ENCODE measurements around the gene STT3B. TPM values are rescaled to one million over a fixed set of nuclear protein-coding genes. Genes with fewer than 3 reads are reported as not detected.

The STT3B gene
- total and polyA plus RNA-seq, 8 donors, result 127 to 176 (median 160) TPM

- peak in 1 of 2 donors; percentile 30 for TF ChIP-seq CTCF (IDR thresholded peaks at IDR 0.05)
- intact Hi-C loops (cut with DNase I), result no loop called here
- no peaks in the 10 kb centered on the region for H3K9me3 ChIP-seq
- H3K27ac ChIP-seq, result peak overlapping the region; percentile 97 to 98
- peaks cover 21 to 43% of the 10 kb centered on the region in 2 donors for H3K4me1 ChIP-seq
- peak; percentile 98 to 99 (median 99) for DNase-seq
- ATAC-seq, result peak; percentile 94
- H3K36me3 ChIP-seq, result no peaks in the 10 kb centered on the region
- H3K4me3 ChIP-seq, result peak overlapping the region; percentile 92 to 93
- no peaks in the 10 kb centered on the region for H3K27me3 ChIP-seq
These were observed 636 bp upstream of the STT3B start for GRCh38 chr3:31531992-31532586.

- no peak for ATAC-seq
- H3K4me1 ChIP-seq, result peaks cover 28 to 51% of the 10 kb centered on the region in 2 donors
These were observed 692 bp downstream of the STT3B start for GRCh38 chr3:31533169-31534064.

GRCh38 chr3:31534065-31534425 lies 1.3 kb downstream of the STT3B start:
- no peak for ATAC-seq
- TF ChIP-seq CTCF (IDR thresholded peaks at IDR 0.05), result no peak
- DNase-seq, result no peak
- intact Hi-C loops (cut with DNase I), result no loop called here
- peak overlapping the region; percentile 97 to 98 for H3K27ac ChIP-seq
- peak overlapping the region; percentile 92 to 93 for H3K4me3 ChIP-seq
- H3K27me3 ChIP-seq, result no peaks in the 10 kb centered on the region
- peaks cover 28 to 56% of the 10 kb centered on the region in 2 donors for H3K4me1 ChIP-seq
- H3K9me3 ChIP-seq, result no peaks in the 10 kb centered on the region
- H3K36me3 ChIP-seq, result no peaks in the 10 kb centered on the region

More at GRCh38 chr3:31533169-31534064, 692 bp downstream of the STT3B start:
- Histone ChIP-seq H3K36me3 (no peaks in the 10 kb centered on the region), H3K9me3 (no peaks in the 10 kb centered on the region), H3K27ac (peak overlapping the region; percentile 97 to 98), H3K27me3 (no peaks in the 10 kb centered on the region), H3K4me3 (peak overlapping the region; percentile 92 to 93)
- TF ChIP-seq CTCF (IDR thresholded peaks at IDR 0.05), result no peak
- DNase-seq, result peak; percentile 53 to 91 (median 63)
- intact Hi-C loops (cut with DNase I), result no loop called here

GRCh38 chr3:31536497-31536896 lies 3.8 kb downstream of the STT3B start:
- no peaks in the 10 kb centered on the region for H3K27me3 ChIP-seq
- intact Hi-C loops (cut with DNase I), result no loop called here
- no peaks in the 10 kb centered on the region for H3K9me3 ChIP-seq
- no peaks in the 10 kb centered on the region for H3K36me3 ChIP-seq
- no peak overlapping the region for H3K27ac ChIP-seq
- no peak for TF ChIP-seq CTCF (IDR thresholded peaks at IDR 0.05)
- H3K4me1 ChIP-seq, result peaks cover 20 to 67% of the 10 kb centered on the region in 2 donors
- no peak for DNase-seq
- no peak for ATAC-seq
- H3K4me3 ChIP-seq, result peak overlapping the region in 1 of 2 donors; percentile 92

GRCh38 chr3:31538801-31539200 lies 6.1 kb downstream of the STT3B start:
- no peaks in the 10 kb centered on the region for H3K36me3 ChIP-seq
- no peak overlapping the region for H3K4me3 ChIP-seq
- H3K4me1 ChIP-seq, result peaks cover 20 to 79% of the 10 kb centered on the region in 2 donors
- intact Hi-C loops (cut with DNase I), result no loop called here
- no peak overlapping the region for H3K27ac ChIP-seq
- H3K27me3 ChIP-seq, result no peaks in the 10 kb centered on the region
- TF ChIP-seq CTCF (IDR thresholded peaks at IDR 0.05), result no peak
- H3K9me3 ChIP-seq, result no peaks in the 10 kb centered on the region
- DNase-seq (no peak), ATAC-seq (no peak)
